GM10248 (cell line): ENCODE data around the gene TBX18.
A peak's percentile ranks its signal among the peaks of the same experiment; 100 is the strongest.

ENCODE experiments used
- CTCF ChIA-PET: fragments of 300-600 bp; sonication (Branson Sonifier 250); formaldehyde crosslinking; extraction: SDS; loops from one replicate; lab custom pipeline; 2021; ENCODE audit warnings: antibody characterized with exemption; lab: Yijun Ruan, JAX
- POLR2A ChIA-PET: fragments of 350-650 bp; sonication (Branson Sonifier 250); formaldehyde crosslinking; extraction: SDS; loops from one replicate; lab custom pipeline; 2020; ENCODE audit warnings: antibody characterized with exemption; lab: Yijun Ruan, JAX
- DNase-seq: peaks from one replicate; pipeline ENCODE4 v3.0.0; 2012; ENCODE audit errors: extremely low spot score
- TF ChIP-seq, protein P1 (sequence below): IDR thresholded peaks from 2 replicates; pipeline ENCODE4 v1.5.1; 2012; ENCODE audit warnings: mild to moderate bottlenecking, low read depth; ENCODE audit errors: extremely low read depth, missing control alignments, control extremely low read depth

TBX18 gene

DNA sequence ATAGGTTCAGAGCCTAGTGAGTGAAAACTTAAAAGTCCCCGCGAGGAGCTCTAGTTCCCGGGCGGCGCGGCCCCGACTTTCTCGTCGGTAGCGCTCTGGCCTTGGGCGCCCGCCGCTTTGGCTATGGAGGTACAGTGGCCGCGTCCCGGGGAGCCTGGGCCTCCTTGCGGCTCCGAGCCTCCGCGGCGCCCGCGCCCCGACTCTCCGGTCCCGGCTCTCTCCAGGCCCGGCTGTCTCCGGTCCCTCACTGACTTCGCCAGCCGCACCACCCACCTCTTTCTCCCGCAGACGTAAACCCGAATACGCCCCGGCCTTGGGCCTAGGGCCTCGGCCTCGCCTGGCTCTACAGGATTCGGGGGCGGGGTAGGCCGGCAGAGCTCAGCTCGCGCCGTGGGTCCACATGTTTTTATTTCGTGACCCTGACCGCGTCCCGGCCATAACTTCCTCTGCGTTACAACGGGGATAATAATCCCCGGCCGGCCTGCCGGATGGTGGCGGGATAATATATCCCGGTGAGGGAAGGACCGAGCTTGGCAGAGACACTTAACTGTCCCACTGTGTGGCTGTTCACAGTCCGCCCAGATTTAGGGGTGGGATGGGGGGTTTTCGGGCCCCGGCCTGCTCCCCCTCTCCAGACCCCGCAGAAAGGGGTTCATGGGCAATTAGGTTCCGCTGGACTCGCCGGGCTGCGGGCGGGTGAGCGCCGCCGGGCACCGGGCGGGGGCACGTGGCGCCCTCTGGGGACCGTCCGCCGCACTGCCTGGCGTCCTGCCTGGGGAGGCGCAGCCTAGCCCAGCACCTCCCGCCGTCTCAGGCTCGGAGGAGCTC is 10.0 kb upstream of the TBX18 start:
- POLR2A ChIA-PET, result no interaction called here
- DNase-seq, result peak; percentile 57
- CTCF ChIA-PET, result interaction anchor here (1.0 kb wide), 1 partner anchor 10 kb away, joined by 3 read pairs; no protein-coding TSS in a partner anchor
- TF ChIP-seq, protein P1, sequence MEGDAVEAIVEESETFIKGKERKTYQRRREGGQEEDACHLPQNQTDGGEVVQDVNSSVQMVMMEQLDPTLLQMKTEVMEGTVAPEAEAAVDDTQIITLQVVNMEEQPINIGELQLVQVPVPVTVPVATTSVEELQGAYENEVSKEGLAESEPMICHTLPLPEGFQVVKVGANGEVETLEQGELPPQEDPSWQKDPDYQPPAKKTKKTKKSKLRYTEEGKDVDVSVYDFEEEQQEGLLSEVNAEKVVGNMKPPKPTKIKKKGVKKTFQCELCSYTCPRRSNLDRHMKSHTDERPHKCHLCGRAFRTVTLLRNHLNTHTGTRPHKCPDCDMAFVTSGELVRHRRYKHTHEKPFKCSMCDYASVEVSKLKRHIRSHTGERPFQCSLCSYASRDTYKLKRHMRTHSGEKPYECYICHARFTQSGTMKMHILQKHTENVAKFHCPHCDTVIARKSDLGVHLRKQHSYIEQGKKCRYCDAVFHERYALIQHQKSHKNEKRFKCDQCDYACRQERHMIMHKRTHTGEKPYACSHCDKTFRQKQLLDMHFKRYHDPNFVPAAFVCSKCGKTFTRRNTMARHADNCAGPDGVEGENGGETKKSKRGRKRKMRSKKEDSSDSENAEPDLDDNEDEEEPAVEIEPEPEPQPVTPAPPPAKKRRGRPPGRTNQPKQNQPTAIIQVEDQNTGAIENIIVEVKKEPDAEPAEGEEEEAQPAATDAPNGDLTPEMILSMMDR, result no peak

DNA sequence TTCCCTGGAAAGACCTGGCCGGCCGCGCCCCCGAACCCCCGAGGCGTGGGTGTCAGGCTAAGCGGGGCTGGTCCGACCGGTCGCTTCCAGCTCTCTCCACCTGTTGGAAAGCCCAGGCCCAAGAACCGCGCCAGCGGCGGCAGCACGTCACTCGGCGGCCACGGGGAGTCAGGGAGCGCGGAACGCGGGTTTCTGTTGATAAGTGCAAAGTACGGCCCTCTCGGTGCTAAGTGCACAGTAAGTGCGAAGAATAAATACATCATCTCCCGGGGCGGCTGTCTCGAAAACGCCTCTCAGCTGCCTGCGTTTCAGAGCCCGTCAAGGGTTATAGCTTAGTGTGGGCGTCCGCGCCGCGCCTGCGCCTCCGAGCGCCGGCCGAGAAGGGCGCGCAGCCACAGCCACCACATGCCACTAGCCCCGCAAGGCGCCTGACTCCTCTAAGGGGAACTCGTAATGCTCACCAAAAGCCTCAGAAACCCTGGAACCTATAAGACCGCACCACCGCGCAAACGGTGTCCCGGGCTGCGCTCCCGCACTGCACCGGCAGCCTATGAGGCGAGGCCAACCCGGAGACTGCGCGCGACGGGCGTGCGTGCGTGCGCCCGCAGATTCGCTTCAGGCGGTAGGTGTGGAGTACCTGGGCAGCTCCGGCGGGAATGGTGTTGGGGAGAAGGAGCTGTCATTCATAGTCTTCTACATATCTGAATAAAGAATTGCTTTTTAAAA is 9.2 kb upstream of the TBX18 start:
- no peak for DNase-seq
- TF ChIP-seq, protein P1, result no peak
- ChIA-PET CTCF (interaction anchor here (1.0 kb wide), 1 partner anchor 11 kb away, joined by 3 read pairs; no protein-coding TSS in a partner anchor), POLR2A (no interaction called here)

DNA sequence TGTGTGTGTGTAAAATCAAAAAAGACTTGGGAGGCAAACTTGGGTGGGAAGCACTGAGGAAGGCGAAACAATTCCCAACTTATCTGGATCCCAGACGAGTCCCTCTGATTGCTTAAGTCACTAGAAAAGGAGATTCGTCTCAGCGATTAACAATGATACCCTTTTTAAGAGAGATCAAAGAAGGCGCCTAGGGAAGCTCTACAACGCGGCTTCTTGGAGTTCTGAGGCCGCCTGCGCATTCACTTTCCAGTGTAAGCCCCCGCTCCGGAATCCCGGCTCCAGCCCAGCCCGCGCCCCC is 8.7 kb upstream of the TBX18 start:
- TF ChIP-seq, protein P1, result no peak
- no peak for DNase-seq
- ChIA-PET CTCF (no interaction called here), POLR2A (no interaction called here)

DNA sequence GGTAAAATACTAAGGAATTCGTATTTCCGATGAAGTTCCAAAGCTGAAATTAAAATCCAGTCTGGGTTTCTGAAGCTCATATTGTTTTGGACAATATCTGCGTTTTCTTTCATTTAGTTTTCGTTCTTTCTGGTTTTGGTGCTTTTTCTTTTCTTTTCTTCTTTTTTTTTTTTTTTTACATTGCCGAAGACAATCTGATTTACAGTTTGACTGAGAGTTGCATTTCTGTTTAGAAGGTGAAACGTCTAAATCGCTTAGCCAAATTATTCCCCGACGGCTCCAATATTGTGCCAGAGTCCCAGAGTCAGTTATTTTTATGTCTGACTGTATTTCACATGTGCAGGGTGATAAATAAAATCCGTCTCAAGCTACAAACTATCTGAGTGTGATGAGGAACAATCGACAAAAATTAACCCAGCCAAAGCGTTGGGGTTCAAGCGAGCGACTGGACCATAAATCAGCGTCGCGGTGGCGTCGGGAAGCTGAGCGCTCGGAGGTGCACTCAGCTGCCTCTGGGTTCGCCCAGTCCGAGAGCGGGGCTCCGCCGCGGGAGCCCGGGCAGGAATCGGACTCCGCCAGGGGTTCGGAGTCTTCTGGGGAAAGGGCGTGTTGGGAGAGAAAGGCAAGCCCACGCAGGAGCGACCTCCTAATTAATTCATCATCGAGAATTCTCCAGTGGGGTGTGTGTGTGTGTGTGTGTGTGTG is 8.2 kb upstream of the TBX18 start:
- CTCF ChIA-PET, result no interaction called here
- TF ChIP-seq, protein P1, result no peak
- DNase-seq, result no peak
- POLR2A ChIA-PET, result no interaction called here

DNA sequence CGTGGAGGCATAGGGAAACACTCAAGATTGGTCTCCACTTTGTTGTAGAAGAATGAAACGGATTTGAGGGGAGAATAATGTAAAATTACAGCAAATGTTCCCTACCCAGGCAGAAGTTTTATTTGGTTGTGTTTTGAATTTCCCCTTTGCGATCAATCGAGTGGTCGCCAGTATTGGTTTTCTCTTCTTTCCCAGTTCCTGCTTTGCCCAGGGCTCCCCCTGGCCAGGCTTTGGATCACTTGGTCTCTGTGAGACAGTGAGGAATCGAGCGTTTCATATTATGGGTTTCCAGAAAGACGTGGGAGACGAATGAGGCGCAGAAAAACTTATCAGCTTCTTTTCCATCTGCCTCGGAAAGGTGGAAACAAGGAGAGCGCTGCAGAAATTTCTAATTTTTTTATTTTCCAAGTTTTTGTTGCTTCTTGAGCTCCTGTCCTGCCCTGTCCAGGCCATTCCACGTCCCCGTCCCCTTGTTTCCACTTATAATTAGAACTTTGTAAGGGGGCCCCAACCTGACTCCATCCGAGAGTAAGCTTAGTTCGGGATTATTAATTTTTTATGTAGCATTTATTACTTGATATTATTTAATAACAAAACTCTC is 7.5 kb upstream of the TBX18 start:
- TF ChIP-seq, protein P1, result no peak
- ChIA-PET CTCF (no interaction called here), POLR2A (no interaction called here)
- DNase-seq, result no peak

DNA sequence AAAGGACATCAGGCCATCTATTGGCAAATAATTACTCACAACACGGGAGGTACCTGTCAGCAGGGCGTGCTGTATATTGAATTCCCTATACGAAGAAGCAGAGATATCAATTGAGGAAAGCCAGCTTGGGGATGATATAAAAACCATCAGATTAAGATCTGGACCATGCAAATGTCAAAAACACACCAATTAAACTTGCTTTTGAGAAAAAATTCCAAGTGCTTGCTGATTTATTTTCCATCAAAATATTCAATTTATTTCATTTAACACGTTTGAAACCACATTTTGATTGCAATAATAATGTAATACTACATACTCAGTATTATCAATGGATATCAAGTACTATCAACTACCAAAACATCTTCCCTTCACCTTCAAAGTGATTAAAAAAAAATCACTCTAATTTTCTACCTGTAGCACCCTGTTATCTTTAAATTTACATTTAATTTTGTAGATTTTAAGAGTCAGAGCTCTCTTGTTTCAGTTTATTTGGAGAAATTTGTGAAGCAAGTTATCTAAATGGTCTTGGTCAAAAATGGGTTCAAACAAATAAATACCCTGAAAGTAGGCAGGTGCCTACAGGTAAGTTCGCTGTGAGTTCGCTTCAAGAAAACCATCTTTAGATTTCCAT is 6.8 kb upstream of the TBX18 start:
- TF ChIP-seq, protein P1, result no peak
- POLR2A ChIA-PET, result no interaction called here
- CTCF ChIA-PET, result no interaction called here

More for the DNA sequence above, 6.8 kb upstream of the TBX18 start:
- no peak for DNase-seq
